Naive thymus-derived CD4-positive, alpha-beta T cell (primary cell): ENCODE data around the gene PPCDC. TPM values are rescaled to one million over a fixed set of nuclear protein-coding genes. Genes with fewer than 3 reads are reported as not detected.

Experiments
- ATAC-seq: fragments of 150-1000 bp; cut with Tn5 transposase; 2 replicates; pipeline ENCODE4 v1.10.0; 2021; ENCODE audit warnings: mild to moderate bottlenecking, moderate library complexity
- CTCF ChIA-PET: fragments of 350-600 bp; sonication (Branson Sonifier 250); formaldehyde crosslinking; loops from one replicate; lab custom pipeline; 2021; ENCODE audit warnings: antibody characterized with exemption; lab: Charles Lee
- POLR2A ChIA-PET: fragments of 350-600 bp; sonication (Branson Sonifier 250); formaldehyde crosslinking; loops from one replicate; lab custom pipeline; 2021; ENCODE audit warnings: antibody characterized with exemption, inconsistent platforms; lab: Charles Lee
- DNase-seq, 9 donors: peaks; one replicate each; pipeline versions ENCODE4 v3.0.0 to v3.0.0-alpha.2; 2020 to 2022; ENCODE audit warnings: mixed read lengths in 1 of 9
- H3K27ac ChIP-seq: one replicate; pipeline ENCODE4 v1.7.0; 2013; ENCODE audit warnings: mild to moderate bottlenecking, low read depth, low read length, moderate library complexity
- H3K27me3 ChIP-seq, 2 donors: one replicate each; pipeline ENCODE4 v1.7.0; 2013; ENCODE audit warnings: low read length in 2 of 2, mild to moderate bottlenecking in 2 of 2, moderate library complexity in 2 of 2; ENCODE audit not compliant: control insufficient read depth in 2 of 2, insufficient read depth in 2 of 2
- H3K36me3 ChIP-seq, 3 experiments: 1 replicate in 2 of 3; 2 replicates in 1 of 3; pipeline ENCODE4 v1.7.0; 2013; ENCODE audit warnings: low read length in 3 of 3, mild to moderate bottlenecking in 3 of 3, moderate library complexity in 1 of 3; ENCODE audit not compliant: insufficient read depth in 3 of 3, control insufficient read depth in 2 of 3
- H3K4me1 ChIP-seq, 2 donors: one replicate each; pipeline ENCODE4 v1.7.0; 2013; ENCODE audit warnings: low read length in 2 of 2, mild to moderate bottlenecking in 2 of 2, moderate library complexity in 1 of 2; ENCODE audit not compliant: control insufficient read depth in 2 of 2, insufficient read depth in 2 of 2
- H3K4me3 ChIP-seq: 2 replicates; pipeline ENCODE4 v1.7.0; 2013; ENCODE audit warnings: mild to moderate bottlenecking, low read length
- H3K9me3 ChIP-seq, 3 experiments: 1 replicate in 2 of 3; 2 replicates in 1 of 3; pipeline ENCODE4 v1.7.0; 2013; ENCODE audit warnings: low read length in 3 of 3; ENCODE audit not compliant: control insufficient read depth in 2 of 3
- H3K27ac Mint-ChIP-seq, 9 donors: one replicate each; pipeline ENCODE4 v1.8.0; 2020 to 2022; ENCODE audit warnings: mixed read lengths in 9 of 9, mild to moderate bottlenecking in 8 of 9, moderate library complexity in 5 of 9, inconsistent platforms in 2 of 9
- H3K27me3 Mint-ChIP-seq, 5 donors: one replicate each; pipeline ENCODE4 v1.8.0; 2021 to 2022; ENCODE audit warnings: mixed read lengths in 5 of 5, mild to moderate bottlenecking in 1 of 5
- H3K36me3 Mint-ChIP-seq, 5 donors: one replicate each; pipeline ENCODE4 v1.8.0; 2020 to 2022; ENCODE audit warnings: mixed read lengths in 5 of 5, mild to moderate bottlenecking in 3 of 5, inconsistent platforms in 1 of 5
- H3K4me1 Mint-ChIP-seq, 7 donors: one replicate each; pipeline ENCODE4 v1.8.0; 2020 to 2022; ENCODE audit warnings: mixed read lengths in 7 of 7, mild to moderate bottlenecking in 3 of 7, inconsistent platforms in 1 of 7
- H3K4me3 Mint-ChIP-seq, 10 donors: one replicate each; pipeline ENCODE4 v1.8.0; 2020 to 2022; ENCODE audit warnings: mild to moderate bottlenecking in 10 of 10, mixed read lengths in 10 of 10, moderate library complexity in 6 of 10, inconsistent platforms in 2 of 10
- H3K9me3 Mint-ChIP-seq, 11 donors: one replicate each; pipeline ENCODE4 v1.8.0; 2020 to 2022; ENCODE audit warnings: mixed read lengths in 11 of 11, mild to moderate bottlenecking in 4 of 11, inconsistent platforms in 1 of 11, moderate library complexity in 1 of 11
- intact Hi-C, 2 donors: fragments of 100-400 bp; cut with micrococcal nuclease; formaldehyde crosslinking; loops; one replicate each; pipeline ENCODE4 v1.15.1; 2023
- polyA plus RNA-seq, 2 donors: library from polyadenylated mRNA; unstranded; fragments of 300-500 nt; fragmentation: Illumina TruSeq; gene quantifications; one replicate each; pipeline ENCODE4 v1.2.3, GENCODE V29; 2021
- total RNA-seq, 6 experiments: library from RNA in 5 of 6; stranded (reverse) in 5 of 6; gene quantifications; 1 replicate in 5 of 6; 2 replicates in 1 of 6; pipeline ENCODE4 v1.2.3 and lab custom pipeline; 2021 to 2026

Gene PPCDC
- total and polyA plus RNA-seq, 7 experiments from 2014 or later = 11.7 to 31.3 (median 14.5) TPM

DNA sequence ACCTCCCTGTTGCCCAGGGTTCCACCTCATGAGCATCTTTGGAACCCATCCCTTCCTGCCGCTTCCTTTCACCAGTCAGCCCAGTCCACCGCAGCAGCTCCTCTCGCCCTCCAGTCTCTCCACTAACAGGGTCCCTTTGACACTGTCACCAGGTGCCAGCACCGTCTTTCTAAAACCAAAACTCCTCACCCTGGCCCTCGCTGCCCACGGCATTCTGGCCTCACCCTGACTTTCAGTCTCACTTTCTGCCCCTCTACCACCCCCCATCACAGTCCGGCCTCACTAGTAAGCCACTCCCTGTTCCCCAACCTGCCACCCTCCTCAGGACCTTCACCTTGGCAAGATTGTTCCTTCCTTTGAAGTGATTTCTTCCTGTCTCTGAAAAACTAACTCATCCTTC, 4.2 kb downstream of the PPCDC start:
- Histone ChIP-seq H3K4me3 (no peak overlapping the region), H3K27me3 (no peaks in the 10 kb centered on the region), H3K27ac (no peak overlapping the region), H3K9me3 (no peaks in the 10 kb centered on the region), H3K4me1 (no peaks in the 10 kb centered on the region), H3K36me3 (peaks cover 0 to 9% (median 0%) of the 10 kb centered on the region in 3 experiments)
- peak overlapping the region in 1 of 9 donors; percentile 57 for H3K27ac Mint-ChIP-seq
- H3K4me1 Mint-ChIP-seq = peaks cover 17 to 54% (median 33%) of the 10 kb centered on the region in 7 donors
- DNase-seq (no peak), ATAC-seq (no peak)
- no peaks in the 10 kb centered on the region for H3K9me3 Mint-ChIP-seq
- ChIA-PET POLR2A (no interaction called here), CTCF (interaction anchor here (0.5 to 5.1 kb wide), 3 partner anchors 178 to 477 kb away, joined by 3 to 59 read pairs (median 5); no protein-coding TSS in a partner anchor)
- H3K27me3 Mint-ChIP-seq = no peaks in the 10 kb centered on the region
- no peak overlapping the region for H3K4me3 Mint-ChIP-seq
- peaks cover 0 to 12% (median 5%) of the 10 kb centered on the region in 5 donors for H3K36me3 Mint-ChIP-seq
- intact Hi-C loops = loop anchor here (10.0 kb wide), 2 partner anchors 247 to 277 kb away; no protein-coding TSS in a partner anchor

DNA sequence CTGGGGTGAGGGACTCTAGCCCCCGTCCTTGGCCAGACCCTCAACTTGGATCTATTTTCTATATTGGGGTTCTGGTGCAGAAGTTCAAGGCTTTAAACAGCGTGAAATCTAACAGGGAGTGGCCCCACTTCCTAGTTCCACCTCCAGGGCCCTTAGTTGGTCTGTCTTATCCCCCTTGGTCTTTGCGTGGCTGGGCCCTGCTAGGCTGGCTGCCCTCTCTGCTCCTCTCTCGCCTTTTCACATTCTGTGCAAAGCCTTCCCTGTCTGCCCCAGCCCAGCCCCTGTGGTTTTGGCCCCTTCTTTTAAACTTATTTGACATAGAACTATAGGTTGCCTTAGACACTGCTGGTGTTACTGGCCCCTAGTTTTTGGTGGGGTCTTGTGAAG, 5.6 kb downstream of the PPCDC start:
- DNase-seq (no peak), ATAC-seq (peak; percentile 2)
- Histone ChIP-seq H3K27me3 (no peaks in the 10 kb centered on the region), H3K9me3 (no peaks in the 10 kb centered on the region), H3K4me3 (no peak overlapping the region), H3K36me3 (peaks cover 0 to 5% (median 0%) of the 10 kb centered on the region in 3 experiments), H3K4me1 (no peaks in the 10 kb centered on the region), H3K27ac (no peak overlapping the region)
- ChIA-PET CTCF (interaction anchor here (0.6 to 5.1 kb wide), 6 partner anchors 16 to 339 kb away, joined by 3 to 59 read pairs (median 4); partner anchors contain the start of gene C15orf39), POLR2A (interaction anchor here (1.1 to 1.6 kb wide), 2 partner anchors 173 to 176 kb away, joined by 5 to 8 read pairs; partner anchors contain the start of gene C15orf39)
- no peaks in the 10 kb centered on the region for H3K27me3 Mint-ChIP-seq
- peaks cover 0 to 16% (median 10%) of the 10 kb centered on the region in 5 donors for H3K36me3 Mint-ChIP-seq
- peaks cover 17 to 54% (median 28%) of the 10 kb centered on the region in 7 donors for H3K4me1 Mint-ChIP-seq
- no peaks in the 10 kb centered on the region for H3K9me3 Mint-ChIP-seq
- peak overlapping the region in 4 of 9 donors; percentile 48 to 62 (median 57) for H3K27ac Mint-ChIP-seq
- H3K4me3 Mint-ChIP-seq = no peak overlapping the region
- intact Hi-C loops = loop anchor here (1.0 to 10.0 kb wide), 3 partner anchors 175 to 276 kb away; no protein-coding TSS in a partner anchor

DNA sequence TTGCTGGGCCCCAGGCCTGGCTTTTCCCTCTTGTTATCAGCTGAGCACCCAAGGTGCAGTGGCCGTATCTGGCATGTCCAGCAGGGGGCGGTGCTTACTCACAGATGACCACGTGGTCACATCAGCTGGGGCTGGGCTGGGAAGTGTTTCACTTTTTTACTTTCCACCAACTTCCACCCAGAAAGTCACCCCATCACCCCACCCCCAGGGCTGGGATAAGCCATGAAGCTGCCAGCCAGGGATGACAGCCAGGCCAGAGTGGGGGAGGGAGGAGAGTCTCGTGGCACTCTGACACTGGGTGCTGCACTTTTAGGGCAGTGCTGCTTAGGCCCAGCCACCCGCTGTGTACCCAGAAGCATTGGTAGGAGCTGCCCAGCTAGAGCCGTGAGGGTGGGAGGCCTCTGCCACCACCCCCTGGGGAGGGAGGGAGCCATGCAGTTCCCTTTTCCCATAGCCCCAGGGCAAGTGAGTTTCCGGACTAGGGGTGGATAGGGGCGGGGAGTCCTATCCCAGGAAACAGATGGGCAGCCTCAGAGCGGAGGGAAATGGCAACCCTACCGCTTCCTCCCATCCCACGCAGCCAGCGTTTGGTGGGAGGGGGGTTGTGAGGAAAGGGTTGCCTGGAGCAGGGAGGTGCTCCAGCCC, 6.1 kb downstream of the PPCDC start:
- POLR2A ChIA-PET = interaction anchor here (0.6 to 1.6 kb wide), 4 partner anchors 16 to 278 kb away, joined by 3 to 8 read pairs (median 4); partner anchors contain the start of gene C15orf39
- CTCF ChIA-PET = interaction anchor here (0.5 to 5.1 kb wide), 7 partner anchors 16 to 796 kb away, joined by 3 to 59 read pairs (median 4); partner anchors contain the start of gene C15orf39

GRCh38 chr15:75030023-75030413, 6.6 kb downstream of the PPCDC start:
- Mint-ChIP-seq H3K27me3 (no peaks in the 10 kb centered on the region), H3K9me3 (no peaks in the 10 kb centered on the region), H3K36me3 (peaks cover 0 to 16% (median 10%) of the 10 kb centered on the region in 5 donors), H3K27ac (peak overlapping the region in 1 of 9 donors; percentile 9), H3K4me3 (no peak overlapping the region), H3K4me1 (peaks cover 11 to 49% (median 20%) of the 10 kb centered on the region in 7 donors)
- intact Hi-C loops = no loop called here
- Histone ChIP-seq H3K27ac (no peak overlapping the region), H3K9me3 (no peaks in the 10 kb centered on the region), H3K27me3 (no peaks in the 10 kb centered on the region), H3K36me3 (peaks cover 0 to 5% (median 0%) of the 10 kb centered on the region in 3 experiments), H3K4me1 (no peaks in the 10 kb centered on the region), H3K4me3 (no peak overlapping the region)
- DNase-seq (no peak), ATAC-seq (no peak)
- ChIA-PET POLR2A (interaction anchor here (0.6 to 1.6 kb wide), 3 partner anchors 17 to 277 kb away, joined by 3 to 8 read pairs (median 3); no protein-coding TSS in a partner anchor), CTCF (interaction anchor here (0.5 to 5.1 kb wide), 5 partner anchors 15 to 796 kb away, joined by 3 to 59 read pairs (median 5); partner anchors contain the start of gene C15orf39)

More for the DNA sequence above, 6.1 kb downstream of the PPCDC start:
- Mint-ChIP-seq H3K4me1 (peaks cover 16 to 51% (median 25%) of the 10 kb centered on the region in 7 donors), H3K27ac (peak overlapping the region in 5 of 9 donors; percentile 48 to 85 (median 58)), H3K4me3 (peak overlapping the region in 2 of 10 donors; percentile 6 to 62), H3K27me3 (no peaks in the 10 kb centered on the region), H3K9me3 (no peaks in the 10 kb centered on the region), H3K36me3 (peaks cover 0 to 16% (median 10%) of the 10 kb centered on the region in 5 donors)
- Histone ChIP-seq H3K4me1 (no peaks in the 10 kb centered on the region), H3K4me3 (no peak overlapping the region), H3K27me3 (no peaks in the 10 kb centered on the region), H3K9me3 (no peaks in the 10 kb centered on the region), H3K36me3 (peaks cover 0 to 5% (median 0%) of the 10 kb centered on the region in 3 experiments), H3K27ac (no peak overlapping the region)
- peak; percentile 67 to 88 (median 80) for DNase-seq
- intact Hi-C loops = loop anchor here (1.0 to 10.0 kb wide), 3 partner anchors 175 to 275 kb away; no protein-coding TSS in a partner anchor
- ATAC-seq = peak; percentile 93

- no peak for ATAC-seq
- no peaks in the 10 kb centered on the region for H3K9me3 ChIP-seq
- H3K4me1 Mint-ChIP-seq = peaks cover 7 to 48% (median 16%) of the 10 kb centered on the region in 7 donors
- intact Hi-C loops = no loop called here
- CTCF ChIA-PET = interaction anchor here (5.1 kb wide), 1 partner anchor 175 kb away, joined by 59 read pairs; no protein-coding TSS in a partner anchor
- H3K9me3 Mint-ChIP-seq = no peaks in the 10 kb centered on the region
- H3K4me3 ChIP-seq = no peak overlapping the region
- H3K27ac ChIP-seq = no peak overlapping the region
- no peak for DNase-seq
- no peaks in the 10 kb centered on the region for H3K27me3 ChIP-seq
- H3K4me1 ChIP-seq = no peaks in the 10 kb centered on the region
- H3K4me3 Mint-ChIP-seq = peak overlapping the region in 1 of 10 donors; percentile 3
- POLR2A ChIA-PET = interaction anchor here (0.6 to 1.6 kb wide), 3 partner anchors 17 to 277 kb away, joined by 3 to 8 read pairs (median 3); no protein-coding TSS in a partner anchor
- H3K27ac Mint-ChIP-seq = peak overlapping the region in 1 of 9 donors; percentile 53
- H3K27me3 Mint-ChIP-seq = no peaks in the 10 kb centered on the region
- peaks cover 0 to 5% (median 0%) of the 10 kb centered on the region in 3 experiments for H3K36me3 ChIP-seq
- H3K36me3 Mint-ChIP-seq = peaks cover 0 to 16% (median 10%) of the 10 kb centered on the region in 5 donors
These were observed 7.0 kb downstream of the PPCDC start for GRCh38 chr15:75030424-75030823.

- no peaks in the 10 kb centered on the region for H3K4me1 ChIP-seq
These were observed 8.5 kb downstream of the PPCDC start for GRCh38 chr15:75031848-75032247.

More at GRCh38 chr15:75031848-75032247, 8.5 kb downstream of the PPCDC start:
- H3K4me1 Mint-ChIP-seq = peaks cover 6 to 53% (median 13%) of the 10 kb centered on the region in 7 donors
- POLR2A ChIA-PET = no interaction called here
- H3K27ac ChIP-seq = no peak overlapping the region
- H3K4me3 Mint-ChIP-seq = peak overlapping the region in 1 of 10 donors; percentile 37
- no peaks in the 10 kb centered on the region for H3K27me3 Mint-ChIP-seq
- intact Hi-C loops = no loop called here
- H3K4me3 ChIP-seq = no peak overlapping the region
- ATAC-seq = no peak
- H3K27ac Mint-ChIP-seq = peak overlapping the region in 1 of 9 donors; percentile 65
- no peaks in the 10 kb centered on the region for H3K9me3 Mint-ChIP-seq
- DNase-seq = no peak
- H3K36me3 ChIP-seq = peaks cover 0 to 11% (median 0%) of the 10 kb centered on the region in 3 experiments
- CTCF ChIA-PET = interaction anchor here (5.1 kb wide), 1 partner anchor 174 kb away, joined by 59 read pairs; no protein-coding TSS in a partner anchor
- H3K9me3 ChIP-seq = no peaks in the 10 kb centered on the region
- H3K36me3 Mint-ChIP-seq = peaks cover 4 to 22% (median 10%) of the 10 kb centered on the region in 5 donors
- H3K27me3 ChIP-seq = no peaks in the 10 kb centered on the region
